ENCODE measurements around the gene ST3GAL2.

Gene ST3GAL2

GRCh38 chr16:70438969-70439862 is at the start of gene ST3GAL2:
TSS of gene ST3GAL2 (minus strand) at chr16:70439100. CDS start at chr16:70398530, 40,570 bp downstream.
- DNase-seq (ENCODE audit: low read depth in 2 of 2): peak; percentile 90 to 93

DNA sequence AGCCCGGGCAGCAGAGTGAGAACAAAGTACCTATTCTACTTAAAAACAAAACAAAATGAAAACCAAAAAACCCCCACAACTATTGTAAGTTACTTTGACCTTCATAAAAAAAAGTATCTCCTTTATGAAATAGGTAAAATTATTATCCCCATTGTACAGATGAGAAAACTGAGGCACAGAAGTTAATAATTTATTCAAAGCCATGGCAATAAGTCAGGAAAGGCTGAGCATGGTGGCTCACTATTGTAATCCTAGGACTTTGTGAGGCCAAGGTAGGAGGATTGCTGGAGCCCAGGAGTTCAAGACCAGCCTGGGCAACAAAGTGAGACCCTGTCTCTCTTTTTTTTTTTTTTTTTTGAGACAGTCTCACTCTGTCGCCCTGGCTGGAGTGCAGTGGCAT is 46.0 kb upstream of the ST3GAL2 start:
- DNase-seq (ENCODE audit: low read depth in 2 of 2): no peak

- no peak for DNase-seq (ENCODE audit: low read depth in 2 of 2)
Observed at GRCh38 chr16:70483426-70483825, 44.5 kb upstream of the ST3GAL2 start.

- no peak for DNase-seq (ENCODE audit: low read depth in 2 of 2)
Observed at GRCh38 chr16:70482624-70483023, 43.7 kb upstream of the ST3GAL2 start.

DNA sequence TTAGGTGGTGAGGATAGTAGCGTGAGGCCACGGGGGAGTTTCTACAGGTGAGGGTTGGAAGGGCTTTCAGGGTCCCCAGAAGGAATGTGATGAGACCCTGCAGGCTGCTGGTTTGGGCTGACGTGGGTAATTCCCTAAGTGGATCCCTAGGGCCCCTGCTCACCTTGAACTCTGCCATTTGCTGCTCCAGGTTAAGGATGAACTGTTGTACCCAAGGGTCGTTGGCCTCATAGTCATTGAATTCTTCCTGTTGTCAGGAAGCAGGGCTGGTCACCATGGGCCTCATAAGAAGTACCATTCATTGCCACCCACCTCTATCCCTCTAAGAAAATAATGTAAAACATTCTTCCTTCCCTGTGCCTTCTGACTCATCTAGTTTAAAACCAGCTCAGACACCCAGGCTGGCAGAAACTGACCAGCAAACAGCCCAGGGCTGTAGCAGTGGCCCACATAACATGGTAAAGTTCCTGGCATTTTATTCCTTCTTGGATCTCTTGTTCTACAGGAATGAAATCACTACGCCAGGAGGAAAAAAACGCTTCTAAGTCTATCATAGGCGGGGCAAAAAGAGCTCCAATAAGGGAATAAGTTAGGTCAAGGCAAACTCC is 43.1 kb upstream of the ST3GAL2 start:
- no peak for DNase-seq (ENCODE audit: low read depth in 2 of 2)

GRCh38 chr16:70480127-70481105 is 41.5 kb upstream of the ST3GAL2 start:
- DNase-seq (ENCODE audit: low read depth in 2 of 2): no peak

DNA sequence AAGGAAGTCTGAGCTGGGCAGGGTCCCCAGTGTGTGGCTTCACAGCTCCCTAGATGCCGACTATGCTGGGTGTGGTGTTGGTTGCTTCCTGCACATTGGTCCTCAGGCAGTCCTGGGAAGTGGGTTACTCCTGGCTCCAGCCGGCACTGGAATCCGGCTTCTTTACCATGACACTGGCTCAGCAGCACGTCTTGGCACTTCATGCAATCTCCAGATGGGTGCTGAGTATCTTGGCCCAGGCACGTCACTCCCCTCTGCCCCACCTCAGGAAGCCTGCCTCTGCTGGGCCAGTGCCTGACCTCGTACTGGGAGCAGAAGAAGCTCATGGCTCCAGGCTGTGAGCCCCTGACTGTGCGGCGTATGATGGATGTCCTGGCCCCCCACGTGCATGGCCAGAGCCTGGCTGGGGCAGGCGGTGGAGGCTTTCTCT is 40.0 kb upstream of the ST3GAL2 start:
- DNase-seq (ENCODE audit: low read depth in 2 of 2): no peak

- no peak for DNase-seq (ENCODE audit: low read depth in 2 of 2)
Observed at GRCh38 chr16:70478169-70478568, 39.3 kb upstream of the ST3GAL2 start.

DNA sequence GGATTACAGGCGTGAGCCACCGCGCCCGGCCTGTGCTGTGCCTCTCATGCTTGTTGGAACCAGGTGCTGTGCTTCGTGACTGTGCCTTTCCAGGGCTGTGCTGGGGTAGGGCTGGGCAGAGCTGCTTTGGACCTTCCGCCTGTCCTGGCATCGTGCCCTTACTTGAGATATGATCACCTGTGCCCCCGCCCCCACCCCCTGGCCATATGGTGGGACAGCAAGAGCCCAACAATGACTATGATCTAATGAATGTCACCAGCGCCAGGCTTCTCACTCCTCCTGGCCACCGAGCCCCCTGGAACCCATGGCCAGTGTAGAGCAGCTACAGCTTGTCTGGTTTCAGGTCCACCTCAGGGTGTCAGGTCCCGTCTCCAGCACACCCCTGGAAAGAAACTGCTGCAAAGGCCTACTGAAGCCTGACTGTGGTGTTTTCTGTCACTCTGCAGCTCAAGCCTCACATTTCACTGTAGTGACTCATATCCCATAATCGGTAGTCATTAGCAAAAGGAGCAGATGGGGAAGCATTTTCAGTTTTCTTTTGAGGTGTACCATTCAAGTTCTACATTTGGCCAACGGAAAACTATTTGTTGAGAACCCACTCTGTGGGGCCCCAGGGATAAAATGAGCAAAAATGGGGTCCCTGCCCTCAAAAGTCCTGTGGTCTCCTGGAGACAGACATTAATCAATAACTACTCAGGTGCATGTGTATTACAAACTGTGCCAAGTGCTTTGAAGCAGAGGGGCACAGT is 37.5 kb upstream of the ST3GAL2 start:
- DNase-seq (ENCODE audit: low read depth in 2 of 2): no peak

DNA sequence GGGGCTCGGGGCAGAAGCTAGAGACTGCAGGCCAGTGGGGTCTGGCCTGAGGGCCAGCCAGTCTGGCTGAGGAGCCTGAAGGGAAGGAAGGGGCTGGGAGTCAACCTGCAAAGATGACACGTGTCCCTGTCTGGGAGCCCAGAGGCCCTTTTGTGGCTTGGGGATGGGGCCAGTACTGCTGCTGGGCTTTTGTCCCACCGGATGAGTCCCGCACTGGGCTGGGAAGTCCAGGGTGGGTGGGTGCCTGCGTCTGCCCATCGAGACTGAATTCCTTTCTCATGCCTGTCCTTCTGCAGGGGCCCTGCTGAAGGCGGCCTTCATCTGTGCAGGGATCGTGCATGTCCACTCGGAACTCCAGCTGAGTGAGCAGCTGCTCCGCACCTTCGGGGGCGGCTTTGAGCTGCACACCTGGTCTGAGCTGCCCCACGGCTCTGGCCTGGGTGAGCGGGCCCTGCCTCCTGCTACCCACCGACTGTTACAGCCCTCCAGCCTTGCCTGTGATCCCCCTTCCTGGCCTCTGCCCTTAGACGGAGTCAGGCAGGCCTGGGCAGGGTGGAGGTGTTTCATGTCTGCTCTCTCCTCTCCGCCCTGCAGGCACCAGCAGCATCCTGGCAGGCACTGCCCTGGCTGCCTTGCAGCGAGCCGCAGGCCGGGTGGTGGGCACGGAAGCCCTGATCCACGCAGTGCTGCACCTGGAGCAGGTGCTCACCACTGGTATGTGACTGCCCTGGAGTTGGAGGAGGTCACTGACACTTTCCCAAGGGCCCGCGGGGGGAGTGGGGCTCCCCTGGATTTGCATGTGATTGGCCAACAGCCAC is 36.4 kb upstream of the ST3GAL2 start:
- DNase-seq (ENCODE audit: low read depth in 2 of 2): no peak

GRCh38 chr16:70474320-70475053 is 35.6 kb upstream of the ST3GAL2 start:
- no peak for DNase-seq (ENCODE audit: low read depth in 2 of 2)

DNA sequence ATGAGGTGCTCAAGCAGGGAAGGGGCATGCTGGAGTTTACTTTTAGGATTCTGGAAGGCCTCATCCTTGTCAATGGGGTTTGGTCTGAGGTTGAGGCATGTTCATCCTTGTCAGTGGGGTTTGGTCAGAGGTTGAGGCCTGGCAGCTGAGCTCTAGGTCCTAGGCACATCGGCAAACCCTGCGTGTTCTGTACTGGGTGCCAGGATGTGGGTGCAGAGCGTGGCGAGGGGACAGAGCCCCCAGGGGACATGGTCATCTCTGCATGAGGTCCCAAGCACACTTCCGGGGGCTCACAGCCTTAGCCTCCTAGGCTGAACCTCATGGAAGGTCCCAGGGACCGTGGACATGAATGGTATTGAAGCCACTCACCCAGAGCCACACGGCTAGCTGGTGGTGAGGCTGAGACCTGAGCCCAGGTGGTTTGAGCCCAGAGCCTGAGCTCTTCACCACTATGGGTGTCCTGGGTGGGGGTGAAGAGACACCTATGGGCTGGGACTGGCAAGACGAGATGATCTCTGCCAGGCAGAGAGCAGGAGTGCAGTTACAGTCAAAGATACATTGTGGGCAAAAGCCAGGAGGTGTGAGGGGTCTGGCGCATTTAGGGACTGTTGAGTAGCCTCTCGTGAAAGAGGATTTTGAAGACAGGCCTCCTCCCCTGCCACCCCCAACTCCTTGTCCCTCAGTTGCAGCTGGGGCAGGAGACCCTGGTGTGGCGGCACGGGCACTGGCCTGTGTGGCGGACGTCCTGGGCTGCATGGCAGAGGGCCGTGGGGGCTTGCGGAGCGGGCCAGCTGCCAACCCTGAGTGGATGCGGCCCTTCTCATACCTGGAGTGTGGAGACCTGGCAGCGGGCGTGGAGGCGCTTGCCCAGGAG is 34.8 kb upstream of the ST3GAL2 start:
- no peak for DNase-seq (ENCODE audit: low read depth in 2 of 2)

DNA sequence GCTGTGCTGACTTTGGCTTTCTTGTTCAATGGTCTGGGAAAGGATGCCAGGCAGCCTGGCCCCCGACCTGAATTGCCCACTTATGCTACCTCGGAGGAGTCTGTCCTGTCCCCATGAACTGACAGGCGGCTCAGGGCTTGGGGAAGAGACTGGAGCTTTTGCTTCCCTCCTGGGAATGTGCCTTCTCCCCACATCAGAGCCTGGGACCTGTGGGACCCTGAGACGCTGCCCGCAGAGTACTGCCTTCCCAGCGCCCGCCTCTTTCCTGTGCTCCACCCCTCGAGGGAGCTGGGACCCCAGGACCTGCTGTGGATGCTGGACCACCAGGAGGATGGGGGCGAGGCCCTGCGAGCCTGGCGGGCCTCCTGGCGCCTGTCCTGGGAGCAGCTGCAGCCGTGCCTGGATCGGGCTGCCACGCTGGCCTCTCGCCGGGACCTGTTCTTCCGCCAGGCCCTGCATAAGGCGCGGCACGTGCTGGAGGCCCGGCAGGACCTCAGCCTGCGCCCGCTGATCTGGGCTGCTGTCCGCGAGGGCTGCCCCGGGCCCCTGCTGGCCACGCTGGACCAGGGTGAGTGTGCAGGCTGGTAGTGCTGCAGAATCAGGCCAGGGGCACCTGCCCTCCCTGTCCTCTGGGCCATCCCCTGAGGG is 34.0 kb upstream of the ST3GAL2 start:
- DNase-seq (ENCODE audit: low read depth in 2 of 2): no peak

- no peak for DNase-seq (ENCODE audit: low read depth in 2 of 2)
Observed at GRCh38 chr16:70470927-70471341, 32.0 kb upstream of the ST3GAL2 start.

GRCh38 chr16:70470141-70470926 is 31.4 kb upstream of the ST3GAL2 start:
- no peak for DNase-seq (ENCODE audit: low read depth in 2 of 2)

GRCh38 chr16:70468776-70469525 is 30.1 kb upstream of the ST3GAL2 start:
- no peak for DNase-seq (ENCODE audit: low read depth in 2 of 2)

- DNase-seq (ENCODE audit: low read depth in 2 of 2): no peak
Observed at GRCh38 chr16:70467608-70468007, 28.7 kb upstream of the ST3GAL2 start.
